ENCODE results near the gene AKR1E2.

AKR1E2 gene

GRCh38 chr10:4847561-4848355 is 21.8 kb downstream of the AKR1E2 start:
- peak; percentile 56 for DNase-seq

- no peak for DNase-seq
These were observed 22.5 kb downstream of the AKR1E2 start for GRCh38 chr10:4848356-4849041.

GRCh38 chr10:4849042-4849402 is 23.0 kb downstream of the AKR1E2 start:
- no peak for DNase-seq

GRCh38 chr10:4849555-4850242 is 23.7 kb downstream of the AKR1E2 start:
- DNase-seq: peak; percentile 94

- no peak for DNase-seq
These were observed 24.4 kb downstream of the AKR1E2 start for GRCh38 chr10:4850397-4850796.

GRCh38 chr10:4851176-4851575 is 25.2 kb downstream of the AKR1E2 start:
- no peak for DNase-seq

- DNase-seq: no peak
These were observed 25.8 kb downstream of the AKR1E2 start for GRCh38 chr10:4851846-4852245.

- DNase-seq: no peak
These were observed 40.1 kb downstream of the AKR1E2 start for GRCh38 chr10:4865945-4866661.

GRCh38 chr10:4867109-4867519 is 41.1 kb downstream of the AKR1E2 start:
- no peak for DNase-seq

GRCh38 chr10:4867520-4868356 is 41.7 kb downstream of the AKR1E2 start:
- DNase-seq: no peak

- no peak for DNase-seq
These were observed 42.3 kb downstream of the AKR1E2 start for GRCh38 chr10:4868357-4868657.

- DNase-seq: no peak
These were observed 56.7 kb downstream of the AKR1E2 start for GRCh38 chr10:4882704-4883078.

GRCh38 chr10:4883079-4883739 is 57.2 kb downstream of the AKR1E2 start:
- DNase-seq: no peak

- DNase-seq: no peak
These were observed 59.2 kb downstream of the AKR1E2 start for GRCh38 chr10:4885162-4885561.

- DNase-seq: no peak
These were observed 61.5 kb downstream of the AKR1E2 start for GRCh38 chr10:4887501-4887900.

- DNase-seq: no peak
These were observed 62.2 kb downstream of the AKR1E2 start for GRCh38 chr10:4888236-4888635.

GRCh38 chr10:4889959-4890358 is 64.0 kb downstream of the AKR1E2 start:
- no peak for DNase-seq

- no peak for DNase-seq
These were observed 66.7 kb downstream of the AKR1E2 start for GRCh38 chr10:4892681-4893080.

GRCh38 chr10:4894335-4894734 is 68.3 kb downstream of the AKR1E2 start:
- no peak for DNase-seq
